K562 (cell line): ENCODE data around the gene CCR2. TPM values are rescaled to one million over a fixed set of nuclear protein-coding genes. Genes with fewer than 3 reads are reported as not detected.

Experiments used
- ATAC-seq: fragments of 200-7000 bp; cut with Tn5 transposase; 3 replicates; pipeline ENCODE4 v1.9.1; 2020; ENCODE audit warnings: moderate library complexity
- BruUV-seq: library from RNA; stranded (reverse); fragments of 400-500 nt; replicated peaks from 2 replicates; lab custom pipeline; 2021; lab: Mats Ljungman, UMichigan
- CTCF ChIA-PET: fragments of 300-600 bp; formaldehyde crosslinking; extraction: SDS; loops from one replicate; lab custom pipeline; 2021; ENCODE audit warnings: low intra/inter-chr PET ratio; lab: Yijun Ruan, JAX
- POLR2A ChIA-PET: fragments of 300-600, 350-650 bp; sonication (Branson Sonifier 250); formaldehyde crosslinking; extraction: SDS; loops from one replicate; lab custom pipeline; 2021; ENCODE audit warnings: antibody characterized with exemption, inconsistent platforms; lab: Yijun Ruan, JAX
- DNase-seq, 4 experiments: peaks; one replicate each; pipeline versions ENCODE4 v3.0.0 to v3.0.0-alpha.2; 2011 to 2018; ENCODE audit warnings: low spot score in 3 of 4, mixed read lengths in 3 of 4; ENCODE audit errors: extremely low read depth in 1 of 4
- FAIRE-seq: peaks from 2 replicates; lab custom pipeline; 2011; peaks lifted over from hg19 to GRCh38; lab: Jason Lieb, UNC
- H2AFZ ChIP-seq: 2 replicates; pipeline ENCODE4 v1.6.0; 2011; ENCODE audit warnings: low read depth, low read length, control low read depth, inconsistent platforms
- H3K27ac ChIP-seq: fragments of 200-600 bp; 3 replicates; pipeline ENCODE4 v1.8.0; 2011; ENCODE audit warnings: low read depth, mild to moderate bottlenecking, control low read depth, inconsistent platforms, low read length, moderate library complexity, mixed read lengths; ENCODE audit errors: extremely low read depth
- H3K27me3 ChIP-seq, 2 experiments: fragments of 300-600 bp in 1 of 2; 2 replicates in 1 of 2; 3 replicates in 1 of 2; pipeline versions ENCODE4 v1.6.0 to v1.8.0; 2011; ENCODE audit warnings: inconsistent platforms in 2 of 2, low read length in 2 of 2, mild to moderate bottlenecking in 1 of 2, mixed read lengths in 1 of 2, moderate library complexity in 1 of 2; ENCODE audit not compliant: control insufficient read depth in 2 of 2, insufficient read depth in 2 of 2
- H3K36me3 ChIP-seq: fragments of 300-600 bp; 3 replicates; pipeline ENCODE4 v1.8.0; 2011; ENCODE audit warnings: mild to moderate bottlenecking, low read length, inconsistent platforms; ENCODE audit not compliant: control insufficient read depth, insufficient read depth
- H3K4me1 ChIP-seq, 2 experiments: fragments of 200-600 bp in 1 of 2; replicated peaks in 1 of 2; 2 replicates in 1 of 2; 3 replicates in 1 of 2; pipeline versions ENCODE4 v1.5.1 to v1.8.0; 2011; ENCODE audit warnings: inconsistent platforms in 2 of 2, low read length in 2 of 2, mild to moderate bottlenecking in 1 of 2, mixed read lengths in 1 of 2, moderate library complexity in 1 of 2; ENCODE audit not compliant: control insufficient read depth in 2 of 2, insufficient read depth in 2 of 2
- H3K4me2 ChIP-seq: 2 replicates; pipeline ENCODE4 v1.6.1; 2011; ENCODE audit warnings: low read length, control low read depth, inconsistent platforms, mixed read lengths; ENCODE audit not compliant: insufficient read depth
- H3K4me3 ChIP-seq: fragments of 200-600 bp; sonication (generic), shearing (Covaris generic); 2 replicates; pipeline ENCODE4 v1.5.1; 2016; ENCODE audit warnings: control low read depth, inconsistent platforms
- H3K79me2 ChIP-seq: fragments of 200-600 bp; 3 replicates; pipeline ENCODE4 v1.8.0; 2011; ENCODE audit warnings: low read length, inconsistent platforms; ENCODE audit not compliant: control insufficient read depth, insufficient read depth
- H3K9ac ChIP-seq, 2 experiments: 2 replicates each; pipeline versions ENCODE4 v1.6.0 to v1.6.1; 2011; ENCODE audit warnings: low read depth in 2 of 2, low read length in 2 of 2, control low read depth in 1 of 2, inconsistent platforms in 1 of 2, mild to moderate bottlenecking in 1 of 2, mixed read lengths in 1 of 2; ENCODE audit not compliant: insufficient read depth in 1 of 2
- H3K9me1 ChIP-seq: one replicate; pipeline ENCODE4 v1.6.0; 2011; ENCODE audit warnings: inconsistent platforms, mild to moderate bottlenecking, low read length, moderate library complexity; ENCODE audit not compliant: control insufficient read depth, insufficient read depth
- H3K9me3 ChIP-seq: replicated peaks from 2 replicates; pipeline ENCODE4 v1.5.1; 2011; ENCODE audit warnings: low read depth, low read length, inconsistent platforms; ENCODE audit not compliant: control insufficient read depth, insufficient read depth
- H4K20me1 ChIP-seq: replicated peaks from 2 replicates; pipeline ENCODE4 v1.6.1; 2011; ENCODE audit warnings: low read length, inconsistent platforms, mixed read lengths; ENCODE audit not compliant: control insufficient read depth, insufficient read depth
- MEIS2 ChIP-seq: fragments of 450-650 bp; IDR thresholded peaks from 2 replicates; pipeline ENCODE4 v1.6.1; 2014; ENCODE audit warnings: mild to moderate bottlenecking; ENCODE audit not compliant: partially characterized antibody
- SIN3B ChIP-seq: fragments of 450-650 bp; IDR thresholded peaks from 2 replicates; pipeline ENCODE4 v1.6.1; 2017; ENCODE audit warnings: low read depth, mild to moderate bottlenecking, moderate library complexity
- whole genome bisulfite sequencing: fragments of 100-300 bp; shearing (Covaris generic); methylation state at CpG from one replicate; pipeline ENCODE4 v1.1.6; 2016; ENCODE audit warnings: low coverage, mixed read lengths; ENCODE audit not compliant: insufficient coverage; ENCODE audit errors: missing lambda C conversion rate; 5-methylcytosine and 5-hydroxymethylcytosine counted together
- in situ Hi-C: fragments of 300-500 bp; cut with MboI; formaldehyde crosslinking; loops from 4 replicates; pipeline ENCODE4 v1.15.0; 2018; ENCODE audit warnings: inconsistent platforms, mixed read lengths
- intact Hi-C: fragments of 100-400 bp; cut with micrococcal nuclease; formaldehyde crosslinking; loops from 2 replicates; pipeline ENCODE4 v1.14.2; 2022
- polyA plus RNA-seq, 8 experiments: library from polyadenylated mRNA; depleted of rRNA in 4 of 8; stranded (reverse) in 5 of 8; unstranded in 3 of 8; fragments of >200 nt; fragmentation: Nextera tagmentation in 2 of 8; fragmentation: Illumina TruSeq in 1 of 8; extraction: Ambion mirVana in 2 of 8; extraction: Trizol in 1 of 8; gene quantifications; 2 replicates each; pipeline versions ENCODE4 v1.2.1 to v1.2.3, GENCODE V29; 2011 to 2014; ENCODE audit warnings: inconsistent platforms in 1 of 8, missing spikeins in 1 of 8
- total RNA-seq, 7 experiments: library from RNA; depleted of rRNA in 6 of 7; stranded (reverse); fragments of >200 nt in 6 of 7; fragmentation: Illumina TruSeq in 2 of 7; extraction: Trizol in 2 of 7; gene quantifications; 2 replicates each; pipeline versions ENCODE4 v1.2.1 to v1.2.3, GENCODE V29; 2011 to 2021; ENCODE audit warnings: low replicate concordance in 1 of 7

The CCR2 gene
- total and polyA plus RNA-seq, 9 of the 15 experiments (the other 6 are each of a cell fraction or from before 2014, with no cell fraction given): not detected

GRCh38 chr3:46370839-46371518, 17.1 kb downstream of the CCR2 start, which contains the start of gene CCR5:
Gene CCR5 (plus strand): TSS chr3:46370946. CDS start chr3:46372903, 1,957 bp downstream.
- 3% methylated on average over 5 of the region's 5 CpGs for WGBS
- in situ Hi-C loops: no loop called here
- Histone ChIP-seq H3K4me3 (no peak within 1 kb of the TSS), H3K36me3 (no peaks in the 10 kb centered on the region), H3K9me1 (no peaks in the 10 kb centered on the region), H3K4me1 (no peaks in the 10 kb centered on the region), H3K27ac (no peak within 1 kb of the TSS), H3K4me2 (no peak within 1 kb of the TSS), H3K9me3 (no peaks in the 10 kb centered on the region), H2AFZ (no peak within 1 kb of the TSS), H4K20me1 (no peaks in the 10 kb centered on the region), H3K27me3 (peaks cover 38 to 57% of the 10 kb centered on the region in 2 experiments), H3K79me2 (no peaks in the 10 kb centered on the region), H3K9ac (no peak within 1 kb of the TSS)
- POLR2A ChIA-PET: interaction anchor here (0.6 to 1.0 kb wide), 2 partner anchors 11 to 36 kb away, joined by 3 to 5 read pairs; partner anchors contain the start of genes CCR5AS and CCRL2
- DNase-seq (no peak), ATAC-seq (no peak), FAIRE-seq (peak; percentile 15)
- TF ChIP-seq SIN3B (no peak), MEIS2 (peak; percentile 4)
- no TSS peak for BruUV-seq
- intact Hi-C loops: loop anchor here (5.0 kb wide), 2 partner anchors 56 to 79 kb away; no protein-coding TSS in a partner anchor
- CTCF ChIA-PET: no interaction called here
